Testis (tissue), 3 donors: ENCODE measurements around the gene COX19. TPM values are rescaled to one million over a fixed set of nuclear protein-coding genes. Genes with fewer than 3 reads are reported as not detected.
"Not testable (repeated sequence)": the region's sequence is repeated elsewhere in the genome, so short reads cannot be mapped to it uniquely, and the experiment has no call there.

Source experiments
- DNase-seq: peaks from one replicate; pipeline ENCODE4 v3.0.0-alpha.2; 2019
- H3K27ac ChIP-seq, 2 donors: fragments of 200-600 bp; sonication (generic); one replicate each; pipeline ENCODE4 v1.5.1; 2019
- H3K27me3 ChIP-seq: fragments of 200-600 bp; sonication (generic); one replicate; pipeline ENCODE4 v1.5.1; 2019
- H3K36me3 ChIP-seq: fragments of 200-600 bp; sonication (generic); one replicate; pipeline ENCODE4 v1.5.1; 2017; ENCODE audit warnings: low read depth; ENCODE audit errors: missing control alignments
- H3K4me1 ChIP-seq: fragments of 200-600 bp; sonication (generic); one replicate; pipeline ENCODE4 v1.5.1; 2019
- H3K4me3 ChIP-seq, 2 donors: fragments of 200-600 bp; sonication (generic); one replicate each; pipeline ENCODE4 v1.5.1; 2017 to 2019
- H3K9me3 ChIP-seq: fragments of 200-600 bp; sonication (generic); one replicate; pipeline ENCODE4 v1.5.1; 2017
- POLR2A ChIP-seq: fragments of 450-650 bp; IDR thresholded peaks from one replicate; pipeline ENCODE4 v1.6.1; 2017; ENCODE audit warnings: antibody characterized with exemption, mild to moderate bottlenecking, moderate library complexity
- WGBS, 2 donors: methylation state at CpG; one replicate each; pipeline ENCODE4 v1.1.5; 2018; 5-methylcytosine and 5-hydroxymethylcytosine counted together
- intact Hi-C: fragments of 100-400 bp; cut with DNase I; formaldehyde crosslinking; loops from one replicate; pipeline ENCODE4 v1.15.1; 2023; ENCODE audit warnings: low total_unique reads
- polyA plus RNA-seq: library from polyadenylated mRNA; stranded (reverse); fragments of 350-450 nt; fragmentation: Illumina TruSeq; extraction: RNeasy Lipid Tissue Mini Kit (QIAGEN cat#74804); gene quantifications from one replicate; pipeline ENCODE4 v1.2.3, GENCODE V29; 2014; ENCODE audit warnings: low read depth, low replicate concordance; ENCODE audit not compliant: insufficient read depth
- total RNA-seq, 2 donors: library from RNA; depleted of rRNA; stranded (reverse); fragments of >200 nt; gene quantifications; one replicate each; pipeline ENCODE4 v1.2.3, GENCODE V29; 2016
- TF ChIP-seq, protein P1 (sequence below), 3 experiments: fragments of 450-650 bp in 2 of 3; fragments of 200-600 bp in 1 of 3; sonication (generic) in 1 of 3; IDR thresholded peaks; one replicate each; pipeline ENCODE4 v1.5.1; 2016 to 2019; ENCODE audit warnings: antibody characterized with exemption in 3 of 3, mild to moderate bottlenecking in 2 of 3, moderate library complexity in 1 of 3

The COX19 gene
- total and polyA plus RNA-seq, 3 donors from 2014 or later: 8.8 to 23.5 (median 21.6) TPM

DNA sequence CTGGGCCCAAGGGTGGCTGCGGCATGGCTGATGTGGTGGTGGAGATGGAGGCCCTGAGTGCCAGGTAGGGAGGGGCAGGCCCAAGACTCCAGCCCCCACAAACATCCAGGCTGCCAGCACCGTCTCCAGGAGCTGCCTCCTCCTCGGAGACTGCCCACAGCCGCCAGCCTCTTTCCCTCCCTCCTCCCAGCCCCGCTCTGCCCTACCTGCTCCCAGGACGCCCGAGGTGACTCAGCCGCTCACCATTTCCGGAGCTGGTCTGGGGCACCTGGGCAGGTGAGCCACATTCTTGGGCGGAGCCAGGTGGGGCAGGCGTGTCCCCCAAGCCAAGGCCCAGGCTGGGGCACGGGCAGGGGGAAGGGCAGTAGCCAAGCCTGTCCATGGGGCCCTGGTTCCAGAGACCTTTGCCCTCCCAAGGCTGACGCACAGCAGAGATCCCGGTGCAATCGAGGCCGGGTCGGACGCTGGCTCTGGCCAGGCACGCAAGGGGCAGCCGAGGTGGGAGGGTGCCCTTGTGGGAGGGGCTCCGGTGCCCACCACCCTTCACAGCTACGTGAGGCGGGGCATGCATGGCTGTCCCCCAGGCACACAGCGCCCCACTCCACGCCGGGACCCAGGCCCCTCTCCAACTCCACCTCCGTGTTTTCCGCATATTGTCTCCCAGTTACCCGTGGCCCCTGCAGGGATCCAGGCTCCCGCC, 29.6 kb downstream of the COX19 start:
- no peaks in the 10 kb centered on the region for H3K4me1 ChIP-seq
- TF ChIP-seq, protein P1, sequence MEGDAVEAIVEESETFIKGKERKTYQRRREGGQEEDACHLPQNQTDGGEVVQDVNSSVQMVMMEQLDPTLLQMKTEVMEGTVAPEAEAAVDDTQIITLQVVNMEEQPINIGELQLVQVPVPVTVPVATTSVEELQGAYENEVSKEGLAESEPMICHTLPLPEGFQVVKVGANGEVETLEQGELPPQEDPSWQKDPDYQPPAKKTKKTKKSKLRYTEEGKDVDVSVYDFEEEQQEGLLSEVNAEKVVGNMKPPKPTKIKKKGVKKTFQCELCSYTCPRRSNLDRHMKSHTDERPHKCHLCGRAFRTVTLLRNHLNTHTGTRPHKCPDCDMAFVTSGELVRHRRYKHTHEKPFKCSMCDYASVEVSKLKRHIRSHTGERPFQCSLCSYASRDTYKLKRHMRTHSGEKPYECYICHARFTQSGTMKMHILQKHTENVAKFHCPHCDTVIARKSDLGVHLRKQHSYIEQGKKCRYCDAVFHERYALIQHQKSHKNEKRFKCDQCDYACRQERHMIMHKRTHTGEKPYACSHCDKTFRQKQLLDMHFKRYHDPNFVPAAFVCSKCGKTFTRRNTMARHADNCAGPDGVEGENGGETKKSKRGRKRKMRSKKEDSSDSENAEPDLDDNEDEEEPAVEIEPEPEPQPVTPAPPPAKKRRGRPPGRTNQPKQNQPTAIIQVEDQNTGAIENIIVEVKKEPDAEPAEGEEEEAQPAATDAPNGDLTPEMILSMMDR (IDR thresholded peaks at IDR 0.05): no peak
- TF ChIP-seq POLR2A: no peak
- no peak overlapping the region for H3K27ac ChIP-seq
- H3K36me3 ChIP-seq: no peaks in the 10 kb centered on the region
- H3K9me3 ChIP-seq: no peaks in the 10 kb centered on the region
- intact Hi-C loops: no loop called here
- 57 to 81% methylated on average over 6 to 28 of the region's 30 CpGs for WGBS, 2 donors
- no peaks in the 10 kb centered on the region for H3K27me3 ChIP-seq
- DNase-seq: no peak
- no peak overlapping the region for H3K4me3 ChIP-seq

DNA sequence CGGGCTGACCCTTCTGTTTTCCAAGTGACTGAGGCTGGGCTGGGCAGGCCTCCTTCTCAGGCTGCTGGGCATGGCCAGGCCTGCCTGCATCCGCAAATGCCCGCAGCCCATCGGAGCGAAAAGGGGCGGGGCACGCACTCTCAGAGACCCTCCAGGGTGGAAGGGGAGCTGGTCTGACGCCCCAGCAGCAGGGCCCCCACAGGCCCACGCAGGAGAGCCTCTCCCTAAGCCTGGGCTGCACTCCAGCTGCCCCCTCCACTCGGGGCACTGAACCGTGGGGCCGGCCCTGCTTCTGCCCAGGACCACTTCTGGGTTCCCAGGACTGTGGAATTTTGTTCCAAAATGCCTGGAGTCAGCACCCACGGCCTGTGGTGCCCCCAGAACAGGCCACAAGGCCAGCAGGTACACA, 30.2 kb downstream of the COX19 start:
- H3K9me3 ChIP-seq: no peaks in the 10 kb centered on the region
- DNase-seq: no peak
- H3K4me3 ChIP-seq: no peak overlapping the region
- intact Hi-C loops: no loop called here
- TF ChIP-seq, protein P1 (IDR thresholded peaks at IDR 0.05): no peak
- no peak for TF ChIP-seq POLR2A
- no peak overlapping the region for H3K27ac ChIP-seq
- 87 to 100% methylated on average over 1 to 13 of the region's 13 CpGs for WGBS, 2 donors
- no peaks in the 10 kb centered on the region for H3K36me3 ChIP-seq
- H3K4me1 ChIP-seq: no peaks in the 10 kb centered on the region
- no peaks in the 10 kb centered on the region for H3K27me3 ChIP-seq

DNA sequence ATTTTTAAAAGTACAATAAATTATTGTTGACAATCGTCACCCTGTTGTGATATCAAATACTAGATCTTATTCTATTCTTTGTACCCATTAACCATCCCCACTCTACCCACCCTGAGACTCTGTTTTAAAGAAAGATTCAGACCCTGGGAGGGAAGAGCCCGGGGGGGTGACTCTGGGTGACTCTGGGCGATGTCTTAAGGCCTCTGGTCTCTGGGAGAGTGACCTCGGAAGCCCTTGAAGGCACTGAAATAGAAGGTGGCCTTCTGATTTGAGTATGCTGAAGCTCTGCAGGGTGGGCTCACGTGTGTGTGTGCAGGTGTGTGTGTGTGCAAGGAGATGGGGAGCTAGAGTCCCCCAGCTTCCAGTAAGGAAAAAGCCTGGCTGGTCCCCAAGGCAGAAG, 30.6 kb downstream of the COX19 start:
- Histone ChIP-seq H3K9me3 (no peaks in the 10 kb centered on the region), H3K27ac (no peak overlapping the region), H3K4me1 (no peaks in the 10 kb centered on the region), H3K36me3 (no peaks in the 10 kb centered on the region), H3K4me3 (no peak overlapping the region), H3K27me3 (no peaks in the 10 kb centered on the region)
- intact Hi-C loops: no loop called here
- no peak for TF ChIP-seq POLR2A
- TF ChIP-seq, protein P1 (IDR thresholded peaks at IDR 0.05): no peak
- DNase-seq: no peak
- WGBS, 2 donors: 88 to 89% methylated on average over 5 of the region's 5 CpGs

DNA sequence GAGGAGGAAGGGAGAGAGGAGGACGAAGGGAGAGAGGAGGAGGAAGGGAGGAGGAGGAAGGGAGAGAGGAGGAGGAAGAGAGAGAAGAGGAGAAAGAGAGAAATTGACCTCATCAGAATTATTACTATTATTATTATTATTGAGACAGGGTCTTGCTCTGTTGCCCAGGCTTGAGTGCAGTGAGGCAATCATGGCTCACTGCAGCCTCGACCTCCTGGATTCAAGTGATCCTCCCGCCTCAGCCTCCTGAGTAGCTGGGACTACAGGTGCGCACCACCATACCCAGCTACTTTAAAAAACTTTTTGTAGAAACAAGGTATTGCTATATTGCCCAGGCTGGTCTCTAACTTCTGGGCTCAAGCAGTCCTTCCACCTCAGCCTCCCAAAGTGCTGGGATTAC, 31.6 kb downstream of the COX19 start:
- H3K4me3 ChIP-seq, intact Hi-C loops, H3K4me1 ChIP-seq, H3K27me3 ChIP-seq, H3K9me3 ChIP-seq, H3K27ac ChIP-seq, H3K36me3 ChIP-seq, DNase-seq: not testable (repeated sequence)
- WGBS, 2 donors: 80 to 89% methylated on average over 4 of the region's 4 CpGs

DNA sequence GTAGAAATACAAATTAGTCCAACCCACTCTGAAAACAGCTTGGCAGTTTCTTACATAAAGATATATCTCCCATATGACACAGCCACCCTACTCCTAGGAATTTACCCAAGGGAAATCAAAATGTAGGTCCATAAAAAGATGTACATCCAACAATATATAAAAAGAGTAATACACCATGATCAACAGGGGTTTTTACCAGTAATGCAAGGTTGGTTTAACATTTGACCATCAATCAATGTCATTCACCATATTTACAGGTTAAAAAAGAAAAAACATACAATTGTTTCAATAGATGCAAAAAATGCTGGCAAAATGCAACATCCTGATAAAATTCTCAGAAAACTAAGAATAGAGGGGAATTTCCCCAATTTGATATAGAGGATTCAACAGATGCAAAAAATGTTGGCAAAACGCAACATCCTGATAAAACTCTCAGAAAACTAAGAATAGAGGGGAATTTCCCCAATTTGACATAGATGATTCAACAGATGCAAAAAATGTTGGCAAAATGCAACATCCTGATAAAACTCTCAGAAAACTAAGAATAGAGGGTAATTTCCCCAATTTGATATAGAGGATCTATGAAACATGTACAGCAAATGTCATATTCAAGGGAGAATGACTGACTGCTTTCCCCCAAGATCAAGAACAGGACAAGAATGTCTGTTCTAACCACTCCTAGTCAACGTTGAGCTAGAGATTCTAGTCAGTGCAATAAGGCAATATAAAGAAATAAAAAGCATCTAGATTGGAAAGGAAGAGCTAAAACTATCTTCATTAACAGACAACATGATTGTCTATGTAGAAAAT, 34.5 kb downstream of the COX19 start:
- Histone ChIP-seq H3K27ac (no peak overlapping the region), H3K4me3 (no peak overlapping the region), H3K27me3 (no peaks in the 10 kb centered on the region), H3K36me3 (no peaks in the 10 kb centered on the region), H3K9me3 (no peaks in the 10 kb centered on the region), H3K4me1 (no peaks in the 10 kb centered on the region)
- no peak for DNase-seq
- TF ChIP-seq, protein P1 (IDR thresholded peaks at IDR 0.05): no peak
- no peak for TF ChIP-seq POLR2A
- 57 to 62% methylated on average over 2 of the region's 2 CpGs for WGBS, 2 donors
- intact Hi-C loops: no loop called here
